Liver (tissue), 3 donors: ENCODE data around the gene PIGW.

Experiments
- EGR1 ChIP-seq, 2 donors: IDR thresholded peaks; 2 replicates each; pipeline ENCODE4 v1.6.1; 2016 to 2018; ENCODE audit warnings: antibody characterized with exemption in 2 of 2, low read depth in 2 of 2
- FOXA1 ChIP-seq: IDR thresholded peaks from 2 replicates; pipeline ENCODE4 v1.6.1; 2016; ENCODE audit warnings: antibody characterized with exemption
- FOXA2 ChIP-seq: IDR thresholded peaks from 2 replicates; pipeline ENCODE4 v1.6.1; 2016; ENCODE audit warnings: antibody characterized with exemption
- GABPA ChIP-seq, 2 donors: IDR thresholded peaks in 1 of 2; conservative IDR thresholded peaks in 1 of 2; 2 replicates each; pipeline ENCODE4 v1.6.1; 2016; ENCODE audit warnings: antibody characterized with exemption in 2 of 2, mild to moderate bottlenecking in 1 of 2, moderate library complexity in 1 of 2
- JUND ChIP-seq, 2 donors: IDR thresholded peaks; 2 replicates each; pipeline ENCODE4 v1.6.1; 2016; ENCODE audit warnings: antibody characterized with exemption in 2 of 2
- RAD21 ChIP-seq, 2 donors: IDR thresholded peaks; 2 replicates each; pipeline ENCODE4 v1.6.1; 2016; ENCODE audit warnings: antibody characterized with exemption in 2 of 2, mild to moderate bottlenecking in 2 of 2
- SP1 ChIP-seq: IDR thresholded peaks from 2 replicates; pipeline ENCODE4 v1.6.1; 2018; ENCODE audit warnings: antibody characterized with exemption, mild to moderate bottlenecking
- TAF1 ChIP-seq: conservative IDR thresholded peaks from 2 replicates; pipeline ENCODE4 v1.6.1; 2016; ENCODE audit warnings: antibody characterized with exemption, mild to moderate bottlenecking
- YY1 ChIP-seq: IDR thresholded peaks from 2 replicates; pipeline ENCODE4 v1.6.1; 2016; ENCODE audit warnings: antibody characterized with exemption, mild to moderate bottlenecking
- TF ChIP-seq, protein P1 (sequence below): fragments of 150-350 bp; IDR thresholded peaks from 2 replicates; pipeline ENCODE4 v1.5.1; 2017; ENCODE audit warnings: improper control_type of control experiment, low read depth, low read length; ENCODE audit not compliant: missing input control
- TF ChIP-seq, protein P2 (sequence below): IDR thresholded peaks from 2 replicates; pipeline ENCODE4 v1.6.1; 2016; ENCODE audit warnings: antibody characterized with exemption
- TF ChIP-seq, protein P3 (sequence below): IDR thresholded peaks from 2 replicates; pipeline ENCODE4 v1.6.1; 2016; ENCODE audit warnings: antibody characterized with exemption
- TF ChIP-seq, protein P4 (sequence below): IDR thresholded peaks from 2 replicates; pipeline ENCODE4 v1.6.1; 2016; ENCODE audit warnings: antibody characterized with exemption
- TF ChIP-seq, protein P5 (sequence below): IDR thresholded peaks from 2 replicates; pipeline ENCODE4 v1.6.1; 2016; ENCODE audit warnings: antibody characterized with exemption, mild to moderate bottlenecking
- donor health status: healthy.
- donor health status: healthy.

DNA sequence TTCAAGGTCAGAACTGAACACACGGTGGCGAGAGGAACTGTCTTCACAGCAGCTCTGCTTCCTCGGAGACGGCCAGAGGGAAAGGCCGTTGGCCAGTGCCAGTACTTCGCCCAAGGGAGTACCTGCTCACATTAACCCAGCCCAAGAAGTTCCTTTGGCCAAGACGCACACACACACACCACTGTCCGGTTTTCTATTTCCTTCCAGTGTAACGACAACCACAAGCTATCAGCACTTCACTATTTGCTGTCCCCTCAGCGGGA lies 9.2 kb downstream of the PIGW start:
- TF ChIP-seq, protein P1, sequence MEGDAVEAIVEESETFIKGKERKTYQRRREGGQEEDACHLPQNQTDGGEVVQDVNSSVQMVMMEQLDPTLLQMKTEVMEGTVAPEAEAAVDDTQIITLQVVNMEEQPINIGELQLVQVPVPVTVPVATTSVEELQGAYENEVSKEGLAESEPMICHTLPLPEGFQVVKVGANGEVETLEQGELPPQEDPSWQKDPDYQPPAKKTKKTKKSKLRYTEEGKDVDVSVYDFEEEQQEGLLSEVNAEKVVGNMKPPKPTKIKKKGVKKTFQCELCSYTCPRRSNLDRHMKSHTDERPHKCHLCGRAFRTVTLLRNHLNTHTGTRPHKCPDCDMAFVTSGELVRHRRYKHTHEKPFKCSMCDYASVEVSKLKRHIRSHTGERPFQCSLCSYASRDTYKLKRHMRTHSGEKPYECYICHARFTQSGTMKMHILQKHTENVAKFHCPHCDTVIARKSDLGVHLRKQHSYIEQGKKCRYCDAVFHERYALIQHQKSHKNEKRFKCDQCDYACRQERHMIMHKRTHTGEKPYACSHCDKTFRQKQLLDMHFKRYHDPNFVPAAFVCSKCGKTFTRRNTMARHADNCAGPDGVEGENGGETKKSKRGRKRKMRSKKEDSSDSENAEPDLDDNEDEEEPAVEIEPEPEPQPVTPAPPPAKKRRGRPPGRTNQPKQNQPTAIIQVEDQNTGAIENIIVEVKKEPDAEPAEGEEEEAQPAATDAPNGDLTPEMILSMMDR, result peak; percentile 8
- TF ChIP-seq, protein P2, sequence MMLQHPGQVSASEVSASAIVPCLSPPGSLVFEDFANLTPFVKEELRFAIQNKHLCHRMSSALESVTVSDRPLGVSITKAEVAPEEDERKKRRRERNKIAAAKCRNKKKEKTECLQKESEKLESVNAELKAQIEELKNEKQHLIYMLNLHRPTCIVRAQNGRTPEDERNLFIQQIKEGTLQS, result no peak
- no peak for TF ChIP-seq TAF1
- TF ChIP-seq SP1, result no peak
- no peak for TF ChIP-seq GABPA (IDR thresholded peaks at IDR 0.05 in 1 of 2, conservative IDR thresholded peaks at IDR 0.05 in 1 of 2)
- peak in 1 of 2 donors; percentile 11 for TF ChIP-seq RAD21 (IDR thresholded peaks at IDR 0.05)
- TF ChIP-seq, protein P3, sequence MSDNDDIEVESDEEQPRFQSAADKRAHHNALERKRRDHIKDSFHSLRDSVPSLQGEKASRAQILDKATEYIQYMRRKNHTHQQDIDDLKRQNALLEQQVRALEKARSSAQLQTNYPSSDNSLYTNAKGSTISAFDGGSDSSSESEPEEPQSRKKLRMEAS, result no peak
- TF ChIP-seq EGR1 (IDR thresholded peaks at IDR 0.05; ENCODE audit: low read depth in 2 of 2), result no peak
- TF ChIP-seq YY1, result no peak
- no peak for TF ChIP-seq JUND (IDR thresholded peaks at IDR 0.05)
- no peak for TF ChIP-seq FOXA2
- TF ChIP-seq, protein P4, sequence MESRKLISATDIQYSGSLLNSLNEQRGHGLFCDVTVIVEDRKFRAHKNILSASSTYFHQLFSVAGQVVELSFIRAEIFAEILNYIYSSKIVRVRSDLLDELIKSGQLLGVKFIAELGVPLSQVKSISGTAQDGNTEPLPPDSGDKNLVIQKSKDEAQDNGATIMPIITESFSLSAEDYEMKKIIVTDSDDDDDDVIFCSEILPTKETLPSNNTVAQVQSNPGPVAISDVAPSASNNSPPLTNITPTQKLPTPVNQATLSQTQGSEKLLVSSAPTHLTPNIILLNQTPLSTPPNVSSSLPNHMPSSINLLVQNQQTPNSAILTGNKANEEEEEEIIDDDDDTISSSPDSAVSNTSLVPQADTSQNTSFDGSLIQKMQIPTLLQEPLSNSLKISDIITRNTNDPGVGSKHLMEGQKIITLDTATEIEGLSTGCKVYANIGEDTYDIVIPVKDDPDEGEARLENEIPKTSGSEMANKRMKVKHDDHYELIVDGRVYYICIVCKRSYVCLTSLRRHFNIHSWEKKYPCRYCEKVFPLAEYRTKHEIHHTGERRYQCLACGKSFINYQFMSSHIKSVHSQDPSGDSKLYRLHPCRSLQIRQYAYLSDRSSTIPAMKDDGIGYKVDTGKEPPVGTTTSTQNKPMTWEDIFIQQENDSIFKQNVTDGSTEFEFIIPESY, result no peak
- TF ChIP-seq, protein P5, sequence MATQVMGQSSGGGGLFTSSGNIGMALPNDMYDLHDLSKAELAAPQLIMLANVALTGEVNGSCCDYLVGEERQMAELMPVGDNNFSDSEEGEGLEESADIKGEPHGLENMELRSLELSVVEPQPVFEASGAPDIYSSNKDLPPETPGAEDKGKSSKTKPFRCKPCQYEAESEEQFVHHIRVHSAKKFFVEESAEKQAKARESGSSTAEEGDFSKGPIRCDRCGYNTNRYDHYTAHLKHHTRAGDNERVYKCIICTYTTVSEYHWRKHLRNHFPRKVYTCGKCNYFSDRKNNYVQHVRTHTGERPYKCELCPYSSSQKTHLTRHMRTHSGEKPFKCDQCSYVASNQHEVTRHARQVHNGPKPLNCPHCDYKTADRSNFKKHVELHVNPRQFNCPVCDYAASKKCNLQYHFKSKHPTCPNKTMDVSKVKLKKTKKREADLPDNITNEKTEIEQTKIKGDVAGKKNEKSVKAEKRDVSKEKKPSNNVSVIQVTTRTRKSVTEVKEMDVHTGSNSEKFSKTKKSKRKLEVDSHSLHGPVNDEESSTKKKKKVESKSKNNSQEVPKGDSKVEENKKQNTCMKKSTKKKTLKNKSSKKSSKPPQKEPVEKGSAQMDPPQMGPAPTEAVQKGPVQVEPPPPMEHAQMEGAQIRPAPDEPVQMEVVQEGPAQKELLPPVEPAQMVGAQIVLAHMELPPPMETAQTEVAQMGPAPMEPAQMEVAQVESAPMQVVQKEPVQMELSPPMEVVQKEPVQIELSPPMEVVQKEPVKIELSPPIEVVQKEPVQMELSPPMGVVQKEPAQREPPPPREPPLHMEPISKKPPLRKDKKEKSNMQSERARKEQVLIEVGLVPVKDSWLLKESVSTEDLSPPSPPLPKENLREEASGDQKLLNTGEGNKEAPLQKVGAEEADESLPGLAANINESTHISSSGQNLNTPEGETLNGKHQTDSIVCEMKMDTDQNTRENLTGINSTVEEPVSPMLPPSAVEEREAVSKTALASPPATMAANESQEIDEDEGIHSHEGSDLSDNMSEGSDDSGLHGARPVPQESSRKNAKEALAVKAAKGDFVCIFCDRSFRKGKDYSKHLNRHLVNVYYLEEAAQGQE, result no peak
- no peak for TF ChIP-seq FOXA1
